ENCODE results near the gene PDHA2.
"Not testable (repeated sequence)": the region's sequence is repeated elsewhere in the genome, so short reads cannot be mapped to it uniquely, and the experiment has no call there.

The PDHA2 gene

DNA sequence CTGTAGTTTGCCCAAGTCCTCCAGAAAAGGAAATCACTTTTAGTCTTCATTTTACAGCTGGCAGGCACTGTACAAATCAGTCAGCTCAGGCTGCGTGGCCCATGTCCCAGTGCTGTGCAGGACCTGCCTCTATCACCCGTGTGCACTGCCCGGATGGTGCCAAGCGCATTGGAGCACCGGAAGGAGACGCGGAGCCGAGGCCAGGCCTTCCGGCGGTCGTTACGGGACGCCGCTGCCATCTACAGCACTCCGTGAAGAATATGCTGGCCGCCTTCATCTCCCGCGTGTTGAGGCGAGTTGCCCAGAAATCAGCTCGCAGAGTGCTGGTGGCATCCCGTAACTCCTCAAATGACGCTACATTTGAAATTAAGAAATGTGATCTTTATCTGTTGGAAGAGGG lies at the start of gene PDHA2:
TSS of gene PDHA2 (plus strand) at position 203 of the 400 bp plus-strand sequence. CDS start at position 261, 58 bp downstream.
- no peak for DNase-seq

DNA sequence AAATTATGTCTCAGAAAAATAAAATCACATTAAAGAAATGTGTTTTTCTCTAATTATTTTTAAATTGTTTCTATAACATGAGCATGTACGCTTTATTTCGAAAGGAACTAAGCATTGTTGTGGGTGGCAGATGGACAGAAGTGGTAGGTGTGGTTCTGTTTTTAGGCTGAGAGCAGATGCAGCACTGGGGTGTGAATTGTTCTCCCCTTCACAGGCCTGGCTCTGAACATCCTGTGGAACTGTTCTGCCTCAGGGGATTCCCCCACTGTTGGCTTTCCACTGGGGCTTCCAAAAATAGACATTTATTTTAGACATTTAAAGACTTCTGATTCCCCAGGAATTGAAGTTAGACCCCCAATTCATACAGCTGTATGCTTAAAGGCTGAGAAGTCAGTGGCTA lies 41.9 kb upstream of the PDHA2 start:
- DNase-seq = no peak

- DNase-seq = no peak
Observed at GRCh38 chr4:95798727-95799126, 41.2 kb upstream of the PDHA2 start.

DNA sequence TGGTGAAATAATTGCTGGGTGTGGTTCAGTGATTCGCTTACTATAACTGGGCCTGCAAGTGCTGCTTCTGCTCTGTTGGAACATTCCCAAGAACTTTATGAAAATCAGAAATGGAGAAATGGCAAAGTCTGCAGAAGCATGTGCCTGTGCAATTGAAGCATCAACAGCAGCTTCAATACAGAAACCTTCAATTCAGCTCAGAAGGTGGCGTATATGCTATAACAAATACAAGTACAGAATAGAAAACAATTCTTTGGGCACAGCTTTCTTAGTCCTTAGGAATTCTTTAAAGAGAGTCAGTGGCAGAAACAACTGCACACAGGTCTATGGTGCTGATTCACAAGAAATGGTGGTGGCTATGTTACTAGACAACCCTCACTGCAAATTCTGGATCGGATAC lies 18.0 kb upstream of the PDHA2 start:
- DNase-seq = no peak

- DNase-seq = no peak
Observed at GRCh38 chr4:95825546-95825945, 14.3 kb upstream of the PDHA2 start.

DNA sequence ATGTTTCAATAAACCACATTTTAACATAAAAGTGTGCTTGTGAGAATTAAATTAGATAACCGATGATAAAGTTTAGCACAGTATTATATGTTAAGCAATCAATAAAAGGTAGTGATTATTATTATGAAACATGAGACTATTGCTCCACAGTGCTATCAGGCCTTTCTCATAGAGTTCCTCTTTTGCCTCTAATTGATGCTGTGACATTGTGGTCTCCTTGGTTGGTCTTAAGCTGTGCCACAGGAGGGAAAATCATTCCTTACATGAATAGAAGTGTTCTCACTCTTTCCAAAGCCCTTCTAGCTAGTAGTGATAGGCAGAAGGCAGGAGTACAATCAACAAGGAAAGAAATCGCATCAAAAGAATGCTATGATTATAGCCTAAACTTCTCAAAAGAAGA lies 9.2 kb upstream of the PDHA2 start:
- DNase-seq = no peak

- no peak for DNase-seq
Observed at GRCh38 chr4:95831166-95831565, 8.7 kb upstream of the PDHA2 start.

DNA sequence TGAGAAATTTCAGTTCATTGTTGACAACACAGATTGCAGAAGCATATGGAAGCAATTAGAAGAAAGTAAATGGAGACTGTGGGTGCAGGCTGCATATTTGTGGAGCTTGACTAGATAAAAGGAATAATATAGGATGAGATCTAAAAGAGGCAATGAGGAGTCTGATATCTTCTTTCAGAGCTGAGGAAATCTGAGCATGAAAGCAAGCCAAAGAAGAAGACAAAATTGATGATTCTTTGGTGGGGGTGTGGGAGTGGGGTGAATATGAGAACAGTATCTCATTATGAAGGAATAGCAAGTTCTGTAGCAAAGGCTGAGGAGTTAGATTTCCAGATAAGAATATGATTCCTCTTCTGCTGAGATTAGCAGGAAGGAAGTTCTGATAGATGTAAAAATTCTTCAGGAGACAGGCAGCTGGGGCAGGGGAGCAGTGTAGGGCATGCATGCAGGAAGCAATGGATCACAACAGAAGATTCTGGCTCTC lies 6.1 kb upstream of the PDHA2 start:
- DNase-seq = no peak

- no peak for DNase-seq
Observed at GRCh38 chr4:95835672-95836071, 4.2 kb upstream of the PDHA2 start.

DNA sequence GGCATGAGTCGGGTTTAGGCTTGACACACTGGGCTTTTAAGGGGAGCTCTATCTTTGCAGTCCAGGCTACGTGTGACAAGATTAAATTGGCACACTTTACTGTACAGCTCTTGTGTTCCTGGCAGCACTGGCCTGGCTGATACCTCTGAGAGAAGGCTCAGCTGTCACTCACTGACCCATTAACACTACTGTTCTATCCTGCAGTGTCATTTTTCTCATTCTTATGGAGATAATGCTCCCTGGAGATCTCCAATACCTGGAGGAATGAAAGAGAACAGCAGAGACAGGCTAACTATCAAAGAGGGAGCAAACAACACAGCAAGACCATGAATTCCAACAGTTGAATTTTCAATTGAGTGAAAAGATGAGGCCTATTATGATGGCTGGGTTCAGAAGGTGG lies 1.7 kb upstream of the PDHA2 start:
- DNase-seq = no peak

- no peak for DNase-seq
Observed at GRCh38 chr4:95847908-95848460, 8.1 kb downstream of the PDHA2 start.

GRCh38 chr4:95850161-95850560 lies 10.3 kb downstream of the PDHA2 start:
- no peak for DNase-seq

GRCh38 chr4:95857761-95858160 lies 17.9 kb downstream of the PDHA2 start:
- DNase-seq = no peak

GRCh38 chr4:95867919-95868318 lies 28.0 kb downstream of the PDHA2 start:
- peak in 1 of 2 experiments; percentile 3 for DNase-seq

DNA sequence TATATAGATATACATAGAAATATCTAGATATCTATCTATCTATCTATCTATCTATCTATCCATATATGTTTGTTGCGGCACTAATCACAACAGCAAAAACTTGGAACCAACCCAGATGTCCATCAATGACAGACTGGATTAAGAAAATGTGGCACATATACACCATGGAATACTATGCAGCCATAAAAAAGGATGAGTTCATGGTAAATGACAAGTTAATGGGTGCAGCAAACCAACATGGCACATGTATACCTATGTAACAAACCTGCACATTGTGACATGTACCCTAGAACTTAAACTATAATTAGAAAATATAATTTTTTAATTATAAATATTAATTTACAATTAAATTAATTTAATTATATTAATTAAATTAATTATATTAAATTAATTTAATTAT lies 29.5 kb downstream of the PDHA2 start:
- not testable (repeated sequence) for DNase-seq

DNA sequence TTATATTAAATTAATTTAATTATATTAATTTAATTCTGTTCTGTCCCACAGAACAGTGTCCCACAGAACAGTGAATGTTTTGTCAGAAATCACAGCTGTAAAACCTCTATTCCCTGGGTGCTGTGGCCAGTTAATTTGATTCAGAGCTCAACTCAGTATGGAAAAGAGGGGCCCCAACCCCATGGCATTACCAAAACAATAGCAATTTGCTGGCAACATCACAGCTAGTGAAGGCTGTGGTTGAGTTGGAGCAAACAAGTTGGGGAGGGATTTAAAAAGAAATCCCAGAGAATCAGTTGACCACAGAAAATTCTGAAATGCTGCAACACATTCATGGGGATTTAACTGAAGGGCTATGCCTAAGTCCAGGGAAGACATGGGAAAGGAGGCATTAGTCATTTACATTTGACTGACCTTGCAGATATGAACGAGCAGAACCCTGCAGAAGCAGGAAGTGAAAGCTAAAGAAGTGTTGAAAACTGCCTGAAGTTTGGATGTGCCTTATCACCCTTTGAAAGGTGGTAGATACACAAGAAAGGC lies 30.1 kb downstream of the PDHA2 start:
- no peak for DNase-seq

GRCh38 chr4:95877636-95878035 lies 37.7 kb downstream of the PDHA2 start:
- no peak for DNase-seq

GRCh38 chr4:95887551-95887950 lies 47.7 kb downstream of the PDHA2 start:
- no peak for DNase-seq

DNA sequence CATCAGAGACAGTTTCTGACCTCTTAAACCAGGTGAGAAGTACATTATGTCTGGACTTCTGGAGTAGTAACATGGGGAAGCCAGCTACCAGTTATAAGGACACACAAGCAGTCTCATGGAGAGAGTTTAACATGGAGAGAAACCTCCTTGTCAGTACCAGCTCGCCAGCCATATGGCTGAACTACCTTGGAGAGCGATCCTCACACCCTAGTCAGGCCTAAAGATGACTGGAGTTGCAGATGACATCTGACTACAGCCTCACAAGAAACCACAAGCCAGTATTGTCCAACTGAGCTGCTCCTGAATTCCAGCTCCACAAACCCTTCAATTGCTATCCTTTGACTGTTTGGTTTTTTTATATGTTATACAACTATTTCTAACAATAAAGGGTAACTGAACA lies 49.8 kb downstream of the PDHA2 start:
- DNase-seq = no peak
